ENCODE measurements around the gene TRHDE.

TRHDE gene

GRCh38 chr12:72673853-72674252, 401.7 kb downstream of the TRHDE start:
- peak overlapping the region; percentile 24 for H3K4me2 ChIP-seq
- no peaks in the 10 kb centered on the region for H4K20me1 ChIP-seq (ENCODE audit: insufficient read depth)
- H3K9ac ChIP-seq = no peak overlapping the region
- no peak overlapping the region for H2AFZ ChIP-seq (ENCODE audit: low read depth)
- H3K4me1 ChIP-seq (ENCODE audit: low read depth, poor library complexity, severe bottlenecking) = peaks cover 16% of the 10 kb centered on the region
- H3K36me3 ChIP-seq (ENCODE audit: insufficient read depth) = no peaks in the 10 kb centered on the region
- TF ChIP-seq CTCF (conservative IDR thresholded peaks at IDR 0.05; ENCODE audit: low read depth, low read length) = no peak
- H3K79me2 ChIP-seq (ENCODE audit: insufficient read depth, low read depth) = no peaks in the 10 kb centered on the region
- H3K4me3 ChIP-seq (IDR thresholded peaks at IDR 0.05; ENCODE audit: insufficient read depth, low read depth, low read length) = no peak overlapping the region
- H3K27me3 ChIP-seq (ENCODE audit: insufficient read depth, low read depth) = no peaks in the 10 kb centered on the region
- no peak overlapping the region for H3K27ac ChIP-seq

GRCh38 chr12:72676556-72676955, 404.4 kb downstream of the TRHDE start:
- no peak overlapping the region for H3K4me2 ChIP-seq
- H3K79me2 ChIP-seq (ENCODE audit: insufficient read depth, low read depth) = no peaks in the 10 kb centered on the region
- H4K20me1 ChIP-seq (ENCODE audit: insufficient read depth) = no peaks in the 10 kb centered on the region
- peaks cover 26% of the 10 kb centered on the region for H3K4me1 ChIP-seq (ENCODE audit: low read depth, poor library complexity, severe bottlenecking)
- H3K4me3 ChIP-seq (IDR thresholded peaks at IDR 0.05; ENCODE audit: insufficient read depth, low read depth, low read length) = no peak overlapping the region
- no peak overlapping the region for H3K9ac ChIP-seq
- H2AFZ ChIP-seq (ENCODE audit: low read depth) = no peak overlapping the region
- no peak for TF ChIP-seq CTCF (conservative IDR thresholded peaks at IDR 0.05; ENCODE audit: low read depth, low read length)
- H3K27ac ChIP-seq = no peak overlapping the region
- H3K36me3 ChIP-seq (ENCODE audit: insufficient read depth) = no peaks in the 10 kb centered on the region
- no peaks in the 10 kb centered on the region for H3K27me3 ChIP-seq (ENCODE audit: insufficient read depth, low read depth)

GRCh38 chr12:72677139-72677538, 405.0 kb downstream of the TRHDE start:
- Histone ChIP-seq H3K36me3 (ENCODE audit: insufficient read depth) (no peaks in the 10 kb centered on the region), H3K4me3 (IDR thresholded peaks at IDR 0.05; ENCODE audit: insufficient read depth, low read depth, low read length) (no peak overlapping the region), H3K9ac (no peak overlapping the region), H4K20me1 (ENCODE audit: insufficient read depth) (no peaks in the 10 kb centered on the region), H3K27me3 (ENCODE audit: insufficient read depth, low read depth) (no peaks in the 10 kb centered on the region), H3K4me2 (no peak overlapping the region), H2AFZ (ENCODE audit: low read depth) (no peak overlapping the region), H3K27ac (no peak overlapping the region), H3K4me1 (ENCODE audit: low read depth, poor library complexity, severe bottlenecking) (peaks cover 26% of the 10 kb centered on the region), H3K79me2 (ENCODE audit: insufficient read depth, low read depth) (no peaks in the 10 kb centered on the region)
- no peak for TF ChIP-seq CTCF (conservative IDR thresholded peaks at IDR 0.05; ENCODE audit: low read depth, low read length)

GRCh38 chr12:72677846-72678245, 405.7 kb downstream of the TRHDE start:
- no peaks in the 10 kb centered on the region for H3K36me3 ChIP-seq (ENCODE audit: insufficient read depth)
- no peaks in the 10 kb centered on the region for H3K27me3 ChIP-seq (ENCODE audit: insufficient read depth, low read depth)
- no peak overlapping the region for H3K4me3 ChIP-seq (IDR thresholded peaks at IDR 0.05; ENCODE audit: insufficient read depth, low read depth, low read length)
- no peak overlapping the region for H3K4me2 ChIP-seq
- H3K9ac ChIP-seq = no peak overlapping the region
- peaks cover 26% of the 10 kb centered on the region for H3K4me1 ChIP-seq (ENCODE audit: low read depth, poor library complexity, severe bottlenecking)
- TF ChIP-seq CTCF (conservative IDR thresholded peaks at IDR 0.05; ENCODE audit: low read depth, low read length) = no peak
- no peak overlapping the region for H3K27ac ChIP-seq
- H3K79me2 ChIP-seq (ENCODE audit: insufficient read depth, low read depth) = no peaks in the 10 kb centered on the region
- no peak overlapping the region for H2AFZ ChIP-seq (ENCODE audit: low read depth)
- no peaks in the 10 kb centered on the region for H4K20me1 ChIP-seq (ENCODE audit: insufficient read depth)
